SK-N-SH (cell line): Measurements from ENCODE around the gene USP25. TPM values are rescaled to one million over a fixed set of nuclear protein-coding genes. Genes with fewer than 3 reads are reported as not detected.

Experiments used
- CTCF ChIA-PET: fragments of 300-600, 350-600 bp; formaldehyde crosslinking; extraction: SDS; loops from one replicate; lab custom pipeline; 2021; lab: Yijun Ruan, JAX
- POLR2A ChIA-PET: fragments of 350-600 bp; sonication (Branson Sonifier 250); formaldehyde crosslinking; extraction: SDS; loops from one replicate; lab custom pipeline; 2020; ENCODE audit warnings: antibody characterized with exemption, inconsistent platforms; lab: Yijun Ruan, JAX
- DNase-seq: peaks from one replicate; pipeline ENCODE4 v3.0.0; 2012
- H2AFZ ChIP-seq: fragments of 200-600 bp; sonication (generic); 2 replicates; pipeline ENCODE4 v1.8.1; 2016; ENCODE audit warnings: antibody characterized with exemption, mild to moderate bottlenecking, low read depth
- H3F3A ChIP-seq: fragments of 200-600 bp; sonication (generic); replicated peaks from 2 replicates; pipeline ENCODE3; 2016; ENCODE audit warnings: antibody characterized with exemption, mild to moderate bottlenecking; ENCODE audit not compliant: insufficient read depth
- H3K27ac ChIP-seq, 2 experiments: fragments of 200-500 bp in 1 of 2; fragments of 200-600 bp in 1 of 2; sonication (Bioruptor generic) in 1 of 2; sonication (generic), shearing (Covaris generic) in 1 of 2; 2 replicates each; pipeline versions ENCODE4 v1.5.1 to v1.6.1; 2014 to 2016; ENCODE audit warnings: low read depth in 2 of 2, inconsistent platforms in 1 of 2, low read length in 1 of 2, mild to moderate bottlenecking in 1 of 2, mixed read lengths in 1 of 2
- H3K27me3 ChIP-seq: fragments of 200-600 bp; sonication (generic), shearing (Covaris generic); 2 replicates; pipeline ENCODE4 v1.6.1; 2016; ENCODE audit warnings: mixed run types; ENCODE audit not compliant: insufficient read depth
- H3K36me3 ChIP-seq, 2 experiments: fragments of 200-500 bp in 1 of 2; fragments of 200-600 bp in 1 of 2; sonication (Bioruptor generic) in 1 of 2; sonication (generic) in 1 of 2; replicated peaks in 1 of 2; 2 replicates each; pipeline versions ENCODE3 to v1.5.1; 2014 to 2016; ENCODE audit warnings: low read length in 1 of 2, mild to moderate bottlenecking in 1 of 2; ENCODE audit not compliant: insufficient read depth in 2 of 2, control insufficient read depth in 1 of 2
- H3K4me1 ChIP-seq, 2 experiments: fragments of 200-500 bp in 1 of 2; fragments of 200-600 bp in 1 of 2; sonication (Bioruptor generic) in 1 of 2; sonication (generic), shearing (Covaris generic) in 1 of 2; 2 replicates each; pipeline versions ENCODE4 v1.5.1 to v1.6.1; 2014 to 2016; ENCODE audit warnings: low read depth in 1 of 2, low read length in 1 of 2, mixed run types in 1 of 2; ENCODE audit not compliant: insufficient read depth in 2 of 2, control insufficient read depth in 1 of 2
- H3K4me2 ChIP-seq: fragments of 200-600 bp; sonication (generic), shearing (Covaris generic); 2 replicates; pipeline ENCODE4 v1.6.1; 2017; ENCODE audit warnings: mixed run types
- H3K4me3 ChIP-seq, 2 experiments: fragments of 200-500 bp in 1 of 2; fragments of 200-600 bp in 1 of 2; sonication (Bioruptor generic) in 1 of 2; sonication (generic), shearing (Covaris generic) in 1 of 2; 2 replicates each; pipeline versions ENCODE4 v1.5.1 to v1.8.1; 2014 to 2016; ENCODE audit warnings: low read depth in 2 of 2, inconsistent platforms in 1 of 2, low read length in 1 of 2, mild to moderate bottlenecking in 1 of 2, mixed read lengths in 1 of 2, moderate library complexity in 1 of 2
- H3K79me2 ChIP-seq: fragments of 200-600 bp; sonication (generic); 2 replicates; pipeline ENCODE4 v1.8.1; 2017; ENCODE audit warnings: mild to moderate bottlenecking; ENCODE audit not compliant: insufficient read depth
- H3K9ac ChIP-seq: fragments of 200-600 bp; sonication (generic); 2 replicates; pipeline ENCODE4 v1.6.1; 2017; ENCODE audit warnings: mixed run types
- H3K9me2 ChIP-seq: fragments of 200-600 bp; sonication (generic); 2 replicates; pipeline ENCODE4 v1.6.1; 2017; ENCODE audit warnings: mixed run types
- H3K9me3 ChIP-seq: fragments of 200-600 bp; sonication (generic); 2 replicates; pipeline ENCODE4 v1.6.1; 2017; ENCODE audit warnings: mixed run types, mild to moderate bottlenecking, moderate library complexity
- H4K20me1 ChIP-seq: fragments of 200-600 bp; sonication (generic); 2 replicates; pipeline ENCODE4 v1.6.1; 2017; ENCODE audit warnings: mild to moderate bottlenecking, mixed run types; ENCODE audit not compliant: insufficient read depth
- ELF1 ChIP-seq: IDR thresholded peaks from 2 replicates; pipeline ENCODE4 v1.4.0; 2012
- EP300 ChIP-seq, 2 experiments: IDR thresholded peaks; 2 replicates each; pipeline versions ENCODE4 v1.4.0 to v1.6.1; 2012; ENCODE audit warnings: borderline replicate concordance in 1 of 2, low read depth in 1 of 2, low read length in 1 of 2
- EZH2phosphoT487 ChIP-seq: fragments of 200-600 bp; sonication (generic); IDR thresholded peaks from 2 replicates; pipeline ENCODE4 v1.6.1; 2017; ENCODE audit warnings: low read depth, mixed run types, mild to moderate bottlenecking, antibody characterized with exemption, moderate library complexity, borderline replicate concordance
- FOSL2 ChIP-seq: IDR thresholded peaks from 2 replicates; pipeline ENCODE4 v1.4.0; 2012; ENCODE audit warnings: low read depth, mild to moderate bottlenecking, moderate library complexity, borderline replicate concordance
- FOXJ3 ChIP-seq: sonication (generic); formaldehyde crosslinking; IDR thresholded peaks from 2 replicates; pipeline ENCODE4 v1.5.1; 2020; ENCODE audit warnings: mild to moderate bottlenecking, missing genetic modification reagents
- GATA2 ChIP-seq: sonication (generic); formaldehyde crosslinking; IDR thresholded peaks from 2 replicates; pipeline ENCODE4 v1.5.0; 2020; ENCODE audit warnings: mild to moderate bottlenecking, missing genetic modification reagents
- NFIC ChIP-seq: IDR thresholded peaks from 2 replicates; pipeline ENCODE4 v1.4.0; 2012; ENCODE audit warnings: borderline replicate concordance
- NRF1 ChIP-seq: IDR thresholded peaks from 2 replicates; pipeline ENCODE4 v1.6.1; 2012; ENCODE audit warnings: low read depth, mild to moderate bottlenecking, low read length
- RFX5 ChIP-seq: IDR thresholded peaks from 2 replicates; pipeline ENCODE4 v1.6.1; 2012; ENCODE audit warnings: mild to moderate bottlenecking, improper control_type of control experiment, low read length
- RXRA ChIP-seq: IDR thresholded peaks from 2 replicates; pipeline ENCODE4 v1.4.0; 2012; ENCODE audit warnings: low read depth, mild to moderate bottlenecking, borderline replicate concordance
- TEAD4 ChIP-seq: IDR thresholded peaks from 2 replicates; pipeline ENCODE4 v1.4.0; 2012; ENCODE audit warnings: mild to moderate bottlenecking, borderline replicate concordance; ENCODE audit not compliant: insufficient read depth
- WGBS: methylation state at CpG from one replicate; pipeline ENCODE4 v1.1.6; 2017; ENCODE audit warnings: low lambda C conversion rate; 5-methylcytosine and 5-hydroxymethylcytosine counted together
- polyA plus RNA-seq, 3 experiments: library from polyadenylated mRNA; depleted of rRNA; stranded (reverse); fragments of >200 nt; gene quantifications; 2 replicates each; pipeline ENCODE4 v1.2.3, GENCODE V29; 2012
- TF ChIP-seq, protein P1 (sequence below): fragments of 150-350 bp; IDR thresholded peaks from 2 replicates; pipeline ENCODE4 v1.6.1; 2016; ENCODE audit warnings: mild to moderate bottlenecking, low read depth, low read length
- TF ChIP-seq, protein P2 (sequence below): IDR thresholded peaks from 2 replicates; pipeline ENCODE4 v1.6.1; 2012; ENCODE audit warnings: mild to moderate bottlenecking, low read depth, low read length, moderate library complexity
- TF ChIP-seq, protein P3 (sequence below): IDR thresholded peaks from 2 replicates; pipeline ENCODE4 v1.4.0; 2012; ENCODE audit warnings: low read depth, borderline replicate concordance

USP25 gene
- polyA plus RNA-seq, 1 of the 3 experiments (the other 2 are of a cell fraction) = 4.6 TPM

DNA sequence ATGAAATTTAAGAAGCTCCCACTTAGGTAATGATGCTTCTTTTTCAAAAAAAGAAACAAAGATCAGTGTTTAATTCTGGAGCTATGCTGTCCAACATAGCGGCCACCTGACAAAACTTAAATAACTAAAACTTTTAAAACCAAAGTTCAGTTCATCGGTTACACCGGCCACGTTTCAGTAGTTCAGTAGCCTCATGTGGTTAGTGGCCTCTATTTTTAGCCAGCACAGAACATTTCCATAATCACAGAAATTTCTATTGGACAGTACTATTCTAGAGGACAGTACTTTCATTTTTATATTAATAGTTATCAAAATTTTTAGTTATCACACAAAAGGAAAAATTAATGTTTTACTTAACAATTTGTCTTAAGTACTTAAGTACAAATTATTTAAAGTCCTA lies 141.0 kb downstream of the USP25 start:
- H4K20me1 ChIP-seq = no peaks in the 10 kb centered on the region
- no peak overlapping the region for H2AFZ ChIP-seq
- H3K9ac ChIP-seq = no peak overlapping the region
- no peaks in the 10 kb centered on the region for H3K79me2 ChIP-seq
- CTCF ChIA-PET = interaction anchor here (0.6 kb wide), 1 partner anchor 1545 kb away, joined by 3 read pairs; no protein-coding TSS in a partner anchor
- no peaks in the 10 kb centered on the region for H3F3A ChIP-seq
- POLR2A ChIA-PET = no interaction called here
- no peaks in the 10 kb centered on the region for H3K9me3 ChIP-seq
- no peak overlapping the region for H3K4me2 ChIP-seq
- H3K36me3 ChIP-seq = peaks cover 26 to 40% of the 10 kb centered on the region in 2 experiments
- H3K4me3 ChIP-seq = no peak overlapping the region
- H3K27ac ChIP-seq = no peak overlapping the region
- TF ChIP-seq ELF1 (no peak), EZH2phosphoT487 (no peak), RXRA (no peak), RFX5 (no peak), TEAD4 (no peak), FOSL2 (no peak), EP300 (IDR thresholded peaks at IDR 0.05; ENCODE audit: borderline replicate concordance in 1 of 2, low read depth in 1 of 2, low read length in 1 of 2) (no peak), NRF1 (no peak), GATA2 (no peak), FOXJ3 (no peak), NFIC (no peak)
- TF ChIP-seq, protein P1, sequence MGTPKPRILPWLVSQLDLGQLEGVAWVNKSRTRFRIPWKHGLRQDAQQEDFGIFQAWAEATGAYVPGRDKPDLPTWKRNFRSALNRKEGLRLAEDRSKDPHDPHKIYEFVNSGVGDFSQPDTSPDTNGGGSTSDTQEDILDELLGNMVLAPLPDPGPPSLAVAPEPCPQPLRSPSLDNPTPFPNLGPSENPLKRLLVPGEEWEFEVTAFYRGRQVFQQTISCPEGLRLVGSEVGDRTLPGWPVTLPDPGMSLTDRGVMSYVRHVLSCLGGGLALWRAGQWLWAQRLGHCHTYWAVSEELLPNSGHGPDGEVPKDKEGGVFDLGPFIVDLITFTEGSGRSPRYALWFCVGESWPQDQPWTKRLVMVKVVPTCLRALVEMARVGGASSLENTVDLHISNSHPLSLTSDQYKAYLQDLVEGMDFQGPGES = no peak
- TF ChIP-seq, protein P2, sequence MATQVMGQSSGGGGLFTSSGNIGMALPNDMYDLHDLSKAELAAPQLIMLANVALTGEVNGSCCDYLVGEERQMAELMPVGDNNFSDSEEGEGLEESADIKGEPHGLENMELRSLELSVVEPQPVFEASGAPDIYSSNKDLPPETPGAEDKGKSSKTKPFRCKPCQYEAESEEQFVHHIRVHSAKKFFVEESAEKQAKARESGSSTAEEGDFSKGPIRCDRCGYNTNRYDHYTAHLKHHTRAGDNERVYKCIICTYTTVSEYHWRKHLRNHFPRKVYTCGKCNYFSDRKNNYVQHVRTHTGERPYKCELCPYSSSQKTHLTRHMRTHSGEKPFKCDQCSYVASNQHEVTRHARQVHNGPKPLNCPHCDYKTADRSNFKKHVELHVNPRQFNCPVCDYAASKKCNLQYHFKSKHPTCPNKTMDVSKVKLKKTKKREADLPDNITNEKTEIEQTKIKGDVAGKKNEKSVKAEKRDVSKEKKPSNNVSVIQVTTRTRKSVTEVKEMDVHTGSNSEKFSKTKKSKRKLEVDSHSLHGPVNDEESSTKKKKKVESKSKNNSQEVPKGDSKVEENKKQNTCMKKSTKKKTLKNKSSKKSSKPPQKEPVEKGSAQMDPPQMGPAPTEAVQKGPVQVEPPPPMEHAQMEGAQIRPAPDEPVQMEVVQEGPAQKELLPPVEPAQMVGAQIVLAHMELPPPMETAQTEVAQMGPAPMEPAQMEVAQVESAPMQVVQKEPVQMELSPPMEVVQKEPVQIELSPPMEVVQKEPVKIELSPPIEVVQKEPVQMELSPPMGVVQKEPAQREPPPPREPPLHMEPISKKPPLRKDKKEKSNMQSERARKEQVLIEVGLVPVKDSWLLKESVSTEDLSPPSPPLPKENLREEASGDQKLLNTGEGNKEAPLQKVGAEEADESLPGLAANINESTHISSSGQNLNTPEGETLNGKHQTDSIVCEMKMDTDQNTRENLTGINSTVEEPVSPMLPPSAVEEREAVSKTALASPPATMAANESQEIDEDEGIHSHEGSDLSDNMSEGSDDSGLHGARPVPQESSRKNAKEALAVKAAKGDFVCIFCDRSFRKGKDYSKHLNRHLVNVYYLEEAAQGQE = no peak
- TF ChIP-seq, protein P3, sequence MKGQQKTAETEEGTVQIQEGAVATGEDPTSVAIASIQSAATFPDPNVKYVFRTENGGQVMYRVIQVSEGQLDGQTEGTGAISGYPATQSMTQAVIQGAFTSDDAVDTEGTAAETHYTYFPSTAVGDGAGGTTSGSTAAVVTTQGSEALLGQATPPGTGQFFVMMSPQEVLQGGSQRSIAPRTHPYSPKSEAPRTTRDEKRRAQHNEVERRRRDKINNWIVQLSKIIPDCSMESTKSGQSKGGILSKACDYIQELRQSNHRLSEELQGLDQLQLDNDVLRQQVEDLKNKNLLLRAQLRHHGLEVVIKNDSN = no peak
- H3K4me1 ChIP-seq = no peaks in the 10 kb centered on the region
- H3K9me2 ChIP-seq = no peaks in the 10 kb centered on the region
- H3K27me3 ChIP-seq = no peaks in the 10 kb centered on the region
- 96% methylated on average over 4 of the region's 4 CpGs for WGBS
- no peak for DNase-seq
